ENCODE results near the gene CYB5R3. TPM values are rescaled to one million over a fixed set of nuclear protein-coding genes. Genes with fewer than 3 reads are reported as not detected.

CYB5R3 gene
- total RNA-seq, 1 donor = 84.3 TPM

DNA sequence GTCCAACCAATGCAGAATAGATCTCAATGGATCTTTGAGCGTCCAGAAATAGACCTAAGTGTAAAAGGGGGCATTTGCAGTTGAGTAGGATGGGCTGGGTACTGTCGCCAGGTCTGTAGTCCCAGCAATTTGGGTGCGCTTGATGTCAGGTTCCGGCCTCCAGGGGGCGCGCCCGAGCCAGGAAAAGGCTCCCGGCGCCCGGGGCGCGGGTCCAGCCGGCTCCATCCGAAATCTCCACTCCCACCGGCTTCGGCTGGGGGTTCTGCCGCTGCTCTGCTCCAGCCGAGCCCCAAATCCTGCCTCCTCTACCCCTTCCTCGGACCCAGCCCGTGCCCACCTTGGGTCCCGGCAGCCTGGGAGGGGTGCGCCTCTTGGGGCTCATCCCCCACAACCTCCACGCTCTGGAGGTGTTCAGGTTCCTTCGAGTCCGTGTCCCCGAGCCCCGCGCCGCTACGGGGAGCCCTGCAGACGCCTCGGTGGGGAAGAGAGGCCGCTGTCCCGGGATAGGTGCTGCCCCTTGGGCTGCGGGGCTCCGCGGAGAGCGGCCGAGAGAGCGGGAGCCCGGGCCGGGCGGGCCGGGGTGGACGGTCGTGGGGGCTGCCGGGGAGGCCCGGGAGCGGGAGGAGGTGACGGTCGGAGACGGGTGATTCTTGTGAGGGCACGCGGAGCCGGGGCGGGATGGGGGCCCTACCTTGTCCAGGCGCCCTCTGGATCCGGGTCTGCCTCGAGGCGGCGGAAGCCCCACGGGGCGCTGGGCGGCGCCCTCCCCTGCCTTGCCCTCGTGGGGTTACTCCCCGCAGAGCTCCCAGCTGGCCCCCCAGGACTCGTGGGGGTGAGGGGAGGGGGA is 13.0 kb upstream of the CYB5R3 start:
- Histone ChIP-seq H3K4me3 (ENCODE audit: insufficient read depth, low read length) (peak overlapping the region; percentile 78), H4K20me1 (ENCODE audit: insufficient read depth, low read length) (no peaks in the 10 kb centered on the region), H2AFZ (ENCODE audit: low read length) (peak overlapping the region; percentile 93), H3K27ac (ENCODE audit: low read depth, low read length) (peak overlapping the region; percentile 63), H3K27me3 (ENCODE audit: insufficient read depth, low read length) (no peaks in the 10 kb centered on the region), H3K4me1 (ENCODE audit: insufficient read depth, low read length) (peaks cover 6% of the 10 kb centered on the region), H3K36me3 (ENCODE audit: insufficient read depth, low read length) (no peaks in the 10 kb centered on the region), H3K4me2 (ENCODE audit: insufficient read depth, low read length) (peak overlapping the region; percentile 88), H3K79me2 (ENCODE audit: insufficient read depth, low read length) (no peaks in the 10 kb centered on the region), H3K9me3 (ENCODE audit: low read depth, low read length) (no peaks in the 10 kb centered on the region)
- peak; percentile 97 for DNase-seq (ENCODE audit: insufficient read length, low spot score, missing footprints)
- TF ChIP-seq, protein P1, sequence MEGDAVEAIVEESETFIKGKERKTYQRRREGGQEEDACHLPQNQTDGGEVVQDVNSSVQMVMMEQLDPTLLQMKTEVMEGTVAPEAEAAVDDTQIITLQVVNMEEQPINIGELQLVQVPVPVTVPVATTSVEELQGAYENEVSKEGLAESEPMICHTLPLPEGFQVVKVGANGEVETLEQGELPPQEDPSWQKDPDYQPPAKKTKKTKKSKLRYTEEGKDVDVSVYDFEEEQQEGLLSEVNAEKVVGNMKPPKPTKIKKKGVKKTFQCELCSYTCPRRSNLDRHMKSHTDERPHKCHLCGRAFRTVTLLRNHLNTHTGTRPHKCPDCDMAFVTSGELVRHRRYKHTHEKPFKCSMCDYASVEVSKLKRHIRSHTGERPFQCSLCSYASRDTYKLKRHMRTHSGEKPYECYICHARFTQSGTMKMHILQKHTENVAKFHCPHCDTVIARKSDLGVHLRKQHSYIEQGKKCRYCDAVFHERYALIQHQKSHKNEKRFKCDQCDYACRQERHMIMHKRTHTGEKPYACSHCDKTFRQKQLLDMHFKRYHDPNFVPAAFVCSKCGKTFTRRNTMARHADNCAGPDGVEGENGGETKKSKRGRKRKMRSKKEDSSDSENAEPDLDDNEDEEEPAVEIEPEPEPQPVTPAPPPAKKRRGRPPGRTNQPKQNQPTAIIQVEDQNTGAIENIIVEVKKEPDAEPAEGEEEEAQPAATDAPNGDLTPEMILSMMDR (IDR thresholded peaks at IDR 0.05; ENCODE audit: extremely low read depth, low read depth, low read length) = peak; percentile 75

DNA sequence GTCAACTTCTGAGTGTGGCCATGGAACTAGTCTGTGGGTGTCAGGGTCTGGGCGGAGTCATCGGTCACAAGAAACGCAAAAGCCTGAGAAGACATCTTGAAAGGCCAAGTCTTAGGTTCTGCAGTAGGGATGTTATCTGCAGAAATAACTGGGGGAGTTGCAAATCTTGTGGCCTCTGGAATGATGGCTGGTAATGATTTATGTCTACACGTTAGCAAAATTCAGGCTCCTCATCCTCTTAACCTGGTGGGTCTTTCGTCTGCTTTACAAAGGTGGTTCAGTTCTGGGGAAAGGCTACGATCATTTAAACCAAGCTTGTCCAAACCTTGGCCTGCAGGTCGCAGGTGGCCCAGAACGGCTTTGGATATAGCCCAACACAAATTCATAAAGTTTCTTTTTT is 7.4 kb upstream of the CYB5R3 start:
- peak; percentile 44 for DNase-seq (ENCODE audit: insufficient read length, low spot score, missing footprints)
- TF ChIP-seq, protein P1 (IDR thresholded peaks at IDR 0.05; ENCODE audit: extremely low read depth, low read depth, low read length) = no peak
- H2AFZ ChIP-seq (ENCODE audit: low read length) = no peak overlapping the region
- no peaks in the 10 kb centered on the region for H3K27me3 ChIP-seq (ENCODE audit: insufficient read depth, low read length)
- H4K20me1 ChIP-seq (ENCODE audit: insufficient read depth, low read length) = no peaks in the 10 kb centered on the region
- H3K4me3 ChIP-seq (ENCODE audit: insufficient read depth, low read length) = no peak overlapping the region
- H3K4me1 ChIP-seq (ENCODE audit: insufficient read depth, low read length) = peaks cover 4% of the 10 kb centered on the region
- no peaks in the 10 kb centered on the region for H3K79me2 ChIP-seq (ENCODE audit: insufficient read depth, low read length)
- H3K27ac ChIP-seq (ENCODE audit: low read depth, low read length) = no peak overlapping the region
- H3K36me3 ChIP-seq (ENCODE audit: insufficient read depth, low read length) = no peaks in the 10 kb centered on the region
- H3K9me3 ChIP-seq (ENCODE audit: low read depth, low read length) = no peaks in the 10 kb centered on the region
- no peak overlapping the region for H3K4me2 ChIP-seq (ENCODE audit: insufficient read depth, low read length)

DNA sequence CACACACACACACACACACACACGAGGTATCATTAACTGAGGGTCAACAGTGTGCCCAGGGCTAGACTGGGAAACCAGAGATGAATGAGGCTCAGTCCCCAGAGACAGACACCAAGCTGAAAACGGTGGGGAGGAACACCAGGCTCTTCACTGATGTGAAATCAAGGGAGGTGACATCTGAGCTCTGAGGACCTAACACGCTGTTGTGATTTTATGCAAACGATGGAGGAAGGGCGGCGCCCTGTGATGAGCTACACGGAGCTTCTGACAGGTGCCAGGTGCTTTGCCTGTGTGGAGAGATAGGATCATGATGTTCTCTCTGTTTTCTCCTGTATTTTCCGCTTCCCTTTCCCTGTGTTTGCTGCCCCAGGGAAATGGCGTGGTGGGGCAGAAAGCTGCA is 6.5 kb upstream of the CYB5R3 start:
- Histone ChIP-seq H3K27ac (ENCODE audit: low read depth, low read length) (no peak overlapping the region), H3K79me2 (ENCODE audit: insufficient read depth, low read length) (no peaks in the 10 kb centered on the region), H4K20me1 (ENCODE audit: insufficient read depth, low read length) (no peaks in the 10 kb centered on the region), H3K27me3 (ENCODE audit: insufficient read depth, low read length) (no peaks in the 10 kb centered on the region), H3K4me1 (ENCODE audit: insufficient read depth, low read length) (peaks cover 4% of the 10 kb centered on the region), H3K4me2 (ENCODE audit: insufficient read depth, low read length) (no peak overlapping the region), H3K4me3 (ENCODE audit: insufficient read depth, low read length) (no peak overlapping the region), H3K9me3 (ENCODE audit: low read depth, low read length) (no peaks in the 10 kb centered on the region), H2AFZ (ENCODE audit: low read length) (no peak overlapping the region), H3K36me3 (ENCODE audit: insufficient read depth, low read length) (no peaks in the 10 kb centered on the region)
- peak; percentile 53 for DNase-seq (ENCODE audit: insufficient read length, low spot score, missing footprints)
- TF ChIP-seq, protein P1 (IDR thresholded peaks at IDR 0.05; ENCODE audit: extremely low read depth, low read depth, low read length) = no peak

DNA sequence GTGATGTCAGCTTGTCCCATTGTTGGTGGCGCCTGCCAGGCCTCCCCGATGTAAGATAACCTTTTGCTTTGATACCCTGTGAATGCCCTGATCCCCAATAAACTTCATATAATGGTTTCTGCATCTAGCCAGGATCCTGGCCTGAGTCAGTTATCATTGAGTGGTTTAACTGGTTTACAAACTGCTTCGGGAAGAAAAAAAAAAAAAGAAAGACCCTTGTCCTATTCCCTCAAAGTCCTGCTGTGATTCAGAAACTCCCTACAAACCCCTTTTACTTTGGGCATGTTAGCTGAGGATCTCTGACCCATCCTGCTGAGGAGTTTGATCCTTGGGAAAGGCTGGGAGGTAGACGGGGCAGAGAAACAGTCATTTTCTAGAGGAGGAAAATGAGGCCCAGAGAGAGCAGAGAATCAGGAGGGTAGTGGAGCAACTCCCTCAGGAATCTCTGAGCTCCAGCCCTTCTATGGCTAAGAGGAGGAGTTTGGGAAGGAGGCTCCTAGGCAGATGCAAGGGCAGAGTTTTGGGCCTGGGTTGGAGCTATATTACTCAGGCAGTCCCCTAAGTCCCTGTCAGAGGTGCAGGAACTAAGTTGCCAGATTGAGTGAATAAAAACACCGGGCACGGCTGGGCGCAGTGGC is 5.4 kb upstream of the CYB5R3 start:
- TF ChIP-seq, protein P1 (IDR thresholded peaks at IDR 0.05; ENCODE audit: extremely low read depth, low read depth, low read length) = no peak
- H3K4me1 ChIP-seq (ENCODE audit: insufficient read depth, low read length) = peaks cover 6% of the 10 kb centered on the region
- no peaks in the 10 kb centered on the region for H3K36me3 ChIP-seq (ENCODE audit: insufficient read depth, low read length)
- peaks cover 3% of the 10 kb centered on the region for H3K79me2 ChIP-seq (ENCODE audit: insufficient read depth, low read length)
- peak; percentile 62 for DNase-seq (ENCODE audit: insufficient read length, low spot score, missing footprints)
- H3K4me2 ChIP-seq (ENCODE audit: insufficient read depth, low read length) = no peak overlapping the region
- H3K27me3 ChIP-seq (ENCODE audit: insufficient read depth, low read length) = no peaks in the 10 kb centered on the region
- no peak overlapping the region for H3K27ac ChIP-seq (ENCODE audit: low read depth, low read length)
- no peak overlapping the region for H3K4me3 ChIP-seq (ENCODE audit: insufficient read depth, low read length)
- H3K9me3 ChIP-seq (ENCODE audit: low read depth, low read length) = no peaks in the 10 kb centered on the region
- H2AFZ ChIP-seq (ENCODE audit: low read length) = no peak overlapping the region
- H4K20me1 ChIP-seq (ENCODE audit: insufficient read depth, low read length) = no peaks in the 10 kb centered on the region
